Sigmoid colon (tissue), 7 donors: ENCODE data around the gene MAB21L2. TPM values are rescaled to one million over a fixed set of nuclear protein-coding genes. Genes with fewer than 3 reads are reported as not detected.
A peak's percentile ranks its signal among the peaks of the same experiment; 100 is the strongest.
"Not testable (repeated sequence)": the region's sequence is repeated elsewhere in the genome, so short reads cannot be mapped to it uniquely, and the experiment has no call there.

Experiments used
- DNase-seq: peaks from one replicate; pipeline ENCODE4 v3.0.0-alpha.2; 2019
- H3K27ac ChIP-seq, 4 donors: fragments of 200-600 bp; sonication (generic); one replicate each; pipeline ENCODE4 v1.5.1; 2016 to 2019; ENCODE audit warnings: mild to moderate bottlenecking in 1 of 4
- H3K27me3 ChIP-seq, 3 donors: fragments of 200-600 bp; sonication (generic); one replicate each; pipeline ENCODE4 v1.5.1; 2019; ENCODE audit warnings: mild to moderate bottlenecking in 1 of 3
- H3K36me3 ChIP-seq, 4 donors: fragments of 200-600 bp; sonication (generic); one replicate each; pipeline ENCODE4 v1.5.1; 2016 to 2019
- H3K4me1 ChIP-seq, 4 donors: fragments of 200-600 bp; sonication (generic); one replicate each; pipeline ENCODE4 v1.5.1; 2017 to 2019
- H3K4me3 ChIP-seq, 4 donors: fragments of 200-600 bp; sonication (generic); one replicate each; pipeline ENCODE4 v1.5.1; 2017 to 2019; ENCODE audit warnings: mild to moderate bottlenecking in 2 of 4, moderate library complexity in 1 of 4
- H3K9me3 ChIP-seq, 4 donors: fragments of 200-600 bp in 3 of 4; sonication (generic) in 3 of 4; one replicate each; pipeline versions ENCODE4 v1.5.1 to v1.6.1; 2013 to 2019
- EP300 ChIP-seq, 4 donors: sonication (generic); formaldehyde crosslinking; IDR thresholded peaks; one replicate each; pipeline ENCODE4 v1.6.1; 2017; ENCODE audit warnings: antibody characterized with exemption in 4 of 4
- POLR2A ChIP-seq, 2 donors: fragments of 450-650 bp; IDR thresholded peaks; one replicate each; pipeline ENCODE4 v1.6.1; 2016; ENCODE audit warnings: antibody characterized with exemption in 2 of 2, mild to moderate bottlenecking in 2 of 2, moderate library complexity in 2 of 2
- POLR2AphosphoS5 ChIP-seq, 4 donors: sonication (generic); formaldehyde crosslinking; IDR thresholded peaks; one replicate each; pipeline ENCODE4 v1.6.1; 2017; ENCODE audit warnings: antibody characterized with exemption in 4 of 4
- WGBS, 2 donors: extraction: QIAGEN DNeasy Blood & Tissue Kit; methylation state at CpG; one replicate each; pipeline ENCODE4 v1.1.7; 2013; 5-methylcytosine and 5-hydroxymethylcytosine counted together
- intact Hi-C: fragments of 100-400 bp; cut with DNase I; formaldehyde crosslinking; loops from one replicate; pipeline ENCODE4 v1.15.1; 2023
- polyA plus RNA-seq, 3 donors: library from polyadenylated mRNA; stranded (reverse); fragments of 200-250 nt; gene quantifications; one replicate each; pipeline ENCODE4 v1.2.3, GENCODE V29; 2013
- total RNA-seq, 4 donors: library from RNA; depleted of rRNA; stranded (reverse); fragments of >200 nt; gene quantifications; one replicate each; pipeline ENCODE4 v1.1.0, GENCODE V29; 2016
- TF ChIP-seq, protein P1 (sequence below), 4 experiments: fragments of 450-650 bp in 3 of 4; fragments of 200-600 bp in 1 of 4; IDR thresholded peaks; one replicate each; pipeline ENCODE4 v1.5.1; 2016 to 2019; ENCODE audit warnings: antibody characterized with exemption in 4 of 4, mild to moderate bottlenecking in 3 of 4, moderate library complexity in 2 of 4
- donor health status: healthy with polysubstance abuse.
- donor health status: Bipolar disorder and iron deficiency.
- donor health status: healthy.

MAB21L2 gene
- total RNA-seq (100 to 1,000 TPM; 282 to 693 (median 543) TPM), polyA plus RNA-seq (10 to 100 TPM in 2 of 3 donors, 1 to 10 TPM in 1; 2.3 to 40.2 (median 23.4) TPM)

- Histone ChIP-seq H3K9me3 (no peaks in the 10 kb centered on the region), H3K36me3 (no peaks in the 10 kb centered on the region), H3K4me3 (peak within 1 kb of the TSS; percentile 76 to 96 (median 81)), H3K4me1 (no peaks in the 10 kb centered on the region), H3K27ac (peak within 1 kb of the TSS in 3 of 4 donors; percentile 90 to 93 (median 92)), H3K27me3 (no peaks in the 10 kb centered on the region)
- DNase-seq: peak; percentile 68
- TF ChIP-seq, protein P1, sequence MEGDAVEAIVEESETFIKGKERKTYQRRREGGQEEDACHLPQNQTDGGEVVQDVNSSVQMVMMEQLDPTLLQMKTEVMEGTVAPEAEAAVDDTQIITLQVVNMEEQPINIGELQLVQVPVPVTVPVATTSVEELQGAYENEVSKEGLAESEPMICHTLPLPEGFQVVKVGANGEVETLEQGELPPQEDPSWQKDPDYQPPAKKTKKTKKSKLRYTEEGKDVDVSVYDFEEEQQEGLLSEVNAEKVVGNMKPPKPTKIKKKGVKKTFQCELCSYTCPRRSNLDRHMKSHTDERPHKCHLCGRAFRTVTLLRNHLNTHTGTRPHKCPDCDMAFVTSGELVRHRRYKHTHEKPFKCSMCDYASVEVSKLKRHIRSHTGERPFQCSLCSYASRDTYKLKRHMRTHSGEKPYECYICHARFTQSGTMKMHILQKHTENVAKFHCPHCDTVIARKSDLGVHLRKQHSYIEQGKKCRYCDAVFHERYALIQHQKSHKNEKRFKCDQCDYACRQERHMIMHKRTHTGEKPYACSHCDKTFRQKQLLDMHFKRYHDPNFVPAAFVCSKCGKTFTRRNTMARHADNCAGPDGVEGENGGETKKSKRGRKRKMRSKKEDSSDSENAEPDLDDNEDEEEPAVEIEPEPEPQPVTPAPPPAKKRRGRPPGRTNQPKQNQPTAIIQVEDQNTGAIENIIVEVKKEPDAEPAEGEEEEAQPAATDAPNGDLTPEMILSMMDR (IDR thresholded peaks at IDR 0.05): no peak
- peak; percentile 18 to 49 (median 40) for TF ChIP-seq POLR2AphosphoS5 (IDR thresholded peaks at IDR 0.05)
- WGBS, 2 donors: 79 to 89% methylated on average over 27 of the region's 27 CpGs
- intact Hi-C loops: loop anchor here (5.0 kb wide), 2 partner anchors 70 to 580 kb away; no protein-coding TSS in a partner anchor
Measured at GRCh38 chr4:150582146-150582872, at the start of gene MAB21L2. Gene MAB21L2, plus strand, starts transcription at chr4:150582151. Its CDS starts 879 bp downstream, at chr4:150583030.

DNA sequence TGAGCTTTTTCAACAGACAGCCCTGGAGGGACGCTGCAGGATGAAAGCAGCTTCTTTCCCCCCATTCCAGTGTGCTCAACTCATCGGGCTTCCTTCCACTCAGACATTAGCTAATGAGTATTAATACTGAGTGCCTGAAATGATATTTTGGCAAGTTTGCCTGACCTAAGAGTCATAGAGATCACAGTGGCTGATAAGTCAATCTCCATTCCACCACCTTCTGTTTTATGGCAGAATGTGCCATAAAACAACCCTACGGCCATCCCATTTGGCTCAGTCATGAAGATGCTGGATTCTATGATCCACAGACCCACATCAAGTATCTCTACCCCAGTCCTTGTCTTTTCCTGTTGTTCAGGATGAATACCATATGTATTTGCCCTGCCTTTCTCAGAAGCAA, 48.3 kb upstream of the MAB21L2 start:
- Histone ChIP-seq H3K27me3 (no peaks in the 10 kb centered on the region), H3K36me3 (no peaks in the 10 kb centered on the region), H3K27ac (no peak overlapping the region), H3K4me1 (no peaks in the 10 kb centered on the region), H3K4me3 (no peak overlapping the region), H3K9me3 (no peaks in the 10 kb centered on the region)
- TF ChIP-seq POLR2AphosphoS5 (IDR thresholded peaks at IDR 0.05) (no peak), EP300 (IDR thresholded peaks at IDR 0.05) (no peak), POLR2A (IDR thresholded peaks at IDR 0.05) (no peak)
- TF ChIP-seq, protein P1 (IDR thresholded peaks at IDR 0.05): no peak
- DNase-seq: no peak
- intact Hi-C loops: no loop called here
- 78 to 87% methylated on average over 3 of the region's 3 CpGs for WGBS, 2 donors

DNA sequence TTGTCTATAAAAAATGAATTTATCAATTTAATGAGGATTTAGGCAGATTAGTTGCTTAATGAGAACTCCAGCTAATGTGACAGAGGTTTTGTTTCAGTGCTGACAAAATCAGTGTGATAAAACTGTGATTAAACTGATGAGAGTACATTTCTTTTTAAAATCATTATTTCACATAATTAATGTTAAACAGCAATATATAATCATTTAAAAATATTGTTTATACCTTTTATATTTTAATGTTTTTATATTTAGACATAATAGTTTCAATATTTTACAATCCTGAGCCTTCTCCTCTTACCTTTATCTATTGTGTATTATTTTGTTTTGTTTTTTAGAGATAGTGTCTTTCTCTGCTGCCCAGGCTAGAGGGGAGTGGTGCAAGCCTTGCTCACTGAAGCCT, 47.1 kb upstream of the MAB21L2 start:
- Histone ChIP-seq H3K27ac (no peak overlapping the region), H3K4me1 (no peaks in the 10 kb centered on the region), H3K36me3 (no peaks in the 10 kb centered on the region), H3K9me3 (no peaks in the 10 kb centered on the region), H3K27me3 (no peaks in the 10 kb centered on the region), H3K4me3 (no peak overlapping the region)
- no peak for DNase-seq
- no peak for TF ChIP-seq POLR2AphosphoS5 (IDR thresholded peaks at IDR 0.05)
- TF ChIP-seq, protein P1 (IDR thresholded peaks at IDR 0.05): no peak
- TF ChIP-seq POLR2A (IDR thresholded peaks at IDR 0.05): no peak
- no peak for TF ChIP-seq EP300 (IDR thresholded peaks at IDR 0.05)
- intact Hi-C loops: no loop called here

DNA sequence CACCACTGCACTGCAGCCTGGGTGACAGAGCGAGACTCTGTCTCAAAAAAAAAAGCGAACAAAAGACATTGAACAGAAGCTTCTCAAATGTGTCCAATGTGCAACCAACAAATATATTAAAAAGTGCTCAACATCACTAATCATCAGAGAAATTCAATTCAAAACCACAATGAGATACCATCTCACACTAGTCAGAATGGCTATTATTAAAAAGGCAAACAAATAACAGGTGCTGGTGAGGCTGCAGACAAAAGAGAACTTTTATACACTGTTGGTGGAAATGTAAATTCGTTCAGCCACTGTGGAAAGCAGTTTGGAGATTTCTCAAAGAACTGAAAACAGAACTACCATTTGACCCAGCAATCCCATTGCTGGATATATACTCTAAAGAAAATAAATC, 44.0 kb upstream of the MAB21L2 start:
- H3K36me3 ChIP-seq, H3K4me3 ChIP-seq, intact Hi-C loops, H3K9me3 ChIP-seq, DNase-seq, H3K27ac ChIP-seq, H3K27me3 ChIP-seq: not testable (repeated sequence)
- peaks cover 0 to 15% (median 9%) of the 10 kb centered on the region in 4 donors for H3K4me1 ChIP-seq
- WGBS, 2 donors: 91 to 98% methylated on average over 3 of the region's 3 CpGs

GRCh38 chr4:150540536-150540935, 41.4 kb upstream of the MAB21L2 start:
- DNase-seq: no peak
- intact Hi-C loops: no loop called here

More at GRCh38 chr4:150540536-150540935, 41.4 kb upstream of the MAB21L2 start:
- Histone ChIP-seq H3K27me3 (no peaks in the 10 kb centered on the region), H3K4me1 (peaks cover 0 to 30% (median 19%) of the 10 kb centered on the region in 4 donors), H3K36me3 (no peaks in the 10 kb centered on the region), H3K4me3 (no peak overlapping the region), H3K27ac (peak overlapping the region in 1 of 4 donors; percentile 25), H3K9me3 (no peaks in the 10 kb centered on the region)
- TF ChIP-seq POLR2A (IDR thresholded peaks at IDR 0.05) (no peak), EP300 (IDR thresholded peaks at IDR 0.05) (no peak), POLR2AphosphoS5 (IDR thresholded peaks at IDR 0.05) (no peak)
- TF ChIP-seq, protein P1 (IDR thresholded peaks at IDR 0.05): no peak
